Subcutaneous adipose tissue (tissue), 4 donors: ENCODE results near the gene CCT5. TPM values are rescaled to one million over a fixed set of nuclear protein-coding genes. Genes with fewer than 3 reads are reported as not detected.

Source experiments
- total RNA-seq, 4 donors: library from RNA; depleted of rRNA; stranded (reverse); fragments of >200 nt; gene quantifications; one replicate each; pipeline ENCODE4 v1.1.0, GENCODE V29; 2016
- TF ChIP-seq, protein P1 (sequence below): fragments of 450-650 bp; IDR thresholded peaks from one replicate; pipeline ENCODE4 v1.5.1; 2016; ENCODE audit warnings: low read depth, mild to moderate bottlenecking, control low read depth, antibody characterized with exemption, moderate library complexity

Gene CCT5
- total RNA-seq, 4 donors from 2014 or later, result 130 to 187 (median 153) TPM

DNA sequence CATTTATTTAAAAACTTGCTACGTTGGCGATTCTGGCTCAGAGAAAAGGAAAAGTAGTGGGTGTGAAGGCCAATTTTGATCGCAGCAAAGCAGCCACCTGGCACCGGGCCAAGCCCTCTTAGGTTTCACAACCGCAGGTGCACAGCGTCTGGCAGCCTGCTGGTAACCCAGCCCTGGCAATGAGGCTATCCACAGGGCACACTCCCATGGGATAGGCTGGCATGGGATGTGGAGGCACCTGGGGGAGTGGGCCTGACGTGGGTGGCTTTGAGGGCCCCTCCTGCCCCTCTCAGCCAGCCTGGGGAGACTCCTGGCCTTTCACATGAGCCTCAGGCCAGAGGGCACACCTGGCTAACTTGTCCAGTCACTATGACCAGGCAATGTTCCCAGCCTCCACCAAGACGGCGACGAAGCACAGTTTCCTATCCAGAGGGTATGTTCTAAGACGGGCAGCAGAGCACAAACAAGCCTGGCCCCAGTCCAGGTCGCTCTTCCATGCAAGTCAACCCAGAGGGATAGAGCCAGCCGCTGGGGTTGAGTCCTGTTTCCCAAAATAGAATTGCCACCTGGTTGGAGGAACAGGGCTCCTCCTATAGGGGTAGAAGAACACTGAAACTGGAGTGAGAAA is 38.6 kb downstream of the CCT5 start:
- TF ChIP-seq, protein P1, sequence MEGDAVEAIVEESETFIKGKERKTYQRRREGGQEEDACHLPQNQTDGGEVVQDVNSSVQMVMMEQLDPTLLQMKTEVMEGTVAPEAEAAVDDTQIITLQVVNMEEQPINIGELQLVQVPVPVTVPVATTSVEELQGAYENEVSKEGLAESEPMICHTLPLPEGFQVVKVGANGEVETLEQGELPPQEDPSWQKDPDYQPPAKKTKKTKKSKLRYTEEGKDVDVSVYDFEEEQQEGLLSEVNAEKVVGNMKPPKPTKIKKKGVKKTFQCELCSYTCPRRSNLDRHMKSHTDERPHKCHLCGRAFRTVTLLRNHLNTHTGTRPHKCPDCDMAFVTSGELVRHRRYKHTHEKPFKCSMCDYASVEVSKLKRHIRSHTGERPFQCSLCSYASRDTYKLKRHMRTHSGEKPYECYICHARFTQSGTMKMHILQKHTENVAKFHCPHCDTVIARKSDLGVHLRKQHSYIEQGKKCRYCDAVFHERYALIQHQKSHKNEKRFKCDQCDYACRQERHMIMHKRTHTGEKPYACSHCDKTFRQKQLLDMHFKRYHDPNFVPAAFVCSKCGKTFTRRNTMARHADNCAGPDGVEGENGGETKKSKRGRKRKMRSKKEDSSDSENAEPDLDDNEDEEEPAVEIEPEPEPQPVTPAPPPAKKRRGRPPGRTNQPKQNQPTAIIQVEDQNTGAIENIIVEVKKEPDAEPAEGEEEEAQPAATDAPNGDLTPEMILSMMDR, result no peak

DNA sequence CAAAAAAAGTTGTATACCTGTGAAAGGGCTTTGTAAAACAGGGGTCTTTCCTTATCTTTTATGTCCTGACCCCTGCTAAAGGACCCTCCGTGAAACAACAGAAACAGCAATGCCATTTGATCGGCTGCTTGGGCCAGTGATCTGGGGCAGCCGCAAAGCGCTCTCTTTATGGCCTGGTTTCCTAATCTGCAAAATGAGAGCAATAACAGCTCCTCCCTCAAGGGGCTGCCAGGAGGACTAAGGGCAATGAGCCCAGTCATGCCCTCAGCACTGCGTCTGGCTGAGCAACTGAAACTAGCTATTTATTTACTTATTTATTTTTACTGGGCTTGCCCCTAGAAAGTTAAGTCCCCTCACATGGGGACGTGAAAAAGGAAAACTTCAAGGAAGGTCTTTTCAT is 39.3 kb downstream of the CCT5 start:
- TF ChIP-seq, protein P1, result no peak

DNA sequence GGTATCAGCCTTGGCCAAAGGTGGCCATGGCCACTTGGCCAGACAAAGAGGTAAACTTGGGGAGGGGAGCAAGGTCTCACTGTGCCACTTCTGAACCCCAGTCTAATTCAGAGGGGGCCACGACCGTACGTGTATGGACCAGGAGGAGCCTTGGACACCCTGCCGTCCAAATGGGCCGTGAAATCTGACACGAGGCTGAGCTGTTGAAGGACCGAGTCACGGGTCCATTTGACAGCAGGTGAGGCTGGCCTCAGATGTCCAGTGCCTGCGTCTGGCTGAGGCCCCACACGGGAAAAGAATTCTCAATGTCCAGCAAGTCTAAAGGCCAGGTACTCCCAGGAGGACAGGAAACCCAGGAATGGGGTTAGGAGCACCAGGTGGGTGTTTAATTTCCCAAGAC is 39.9 kb downstream of the CCT5 start:
- TF ChIP-seq, protein P1, result no peak

DNA sequence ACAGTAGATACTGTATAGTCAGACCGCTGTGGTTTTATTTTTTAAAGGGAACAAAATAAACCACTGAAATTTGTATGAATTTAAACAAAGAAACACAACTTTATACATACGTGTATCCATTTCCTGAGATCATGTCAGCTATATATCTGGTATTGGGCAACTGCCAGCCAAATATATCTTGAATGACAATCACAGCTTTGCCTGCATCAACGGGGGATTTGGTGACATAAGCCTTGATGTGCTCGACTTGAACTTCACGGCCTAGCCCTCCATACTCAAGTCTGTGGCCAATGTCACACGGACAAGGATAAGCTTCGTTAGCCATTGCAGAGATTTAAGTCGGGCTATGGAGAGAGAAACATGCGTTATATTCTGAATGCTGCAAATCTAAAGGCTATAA is 40.4 kb downstream of the CCT5 start:
- TF ChIP-seq, protein P1, result no peak

DNA sequence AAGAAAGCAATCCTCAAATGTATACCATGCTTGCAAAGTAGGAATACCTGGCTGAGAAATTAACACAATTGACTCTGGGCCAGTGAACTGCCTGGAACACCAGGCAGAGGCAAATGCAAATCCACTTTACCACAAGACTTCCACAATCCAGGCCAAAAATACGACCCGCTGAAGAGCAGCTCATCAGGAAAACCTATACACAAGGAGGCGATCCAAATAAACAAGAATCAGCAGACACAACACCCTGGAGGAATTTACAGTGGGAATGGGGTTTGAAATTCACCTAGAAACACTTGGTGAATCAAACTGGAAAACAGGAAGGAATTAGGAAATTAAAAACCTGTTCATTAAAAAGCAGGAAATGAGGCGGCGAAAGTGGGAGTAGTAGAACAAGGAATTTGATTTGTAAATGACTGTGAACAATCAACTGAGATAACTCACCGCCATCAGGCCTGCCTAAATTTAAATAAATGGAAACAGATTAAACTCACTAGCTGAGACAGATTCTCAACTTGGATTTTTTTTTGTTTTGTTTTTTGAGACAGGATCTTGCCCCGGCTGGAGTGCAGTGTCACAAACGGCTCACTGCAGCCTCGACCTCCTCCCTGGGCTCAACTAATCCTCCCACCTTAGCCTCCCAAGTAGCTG is 41.7 kb downstream of the CCT5 start:
- TF ChIP-seq, protein P1, result no peak

DNA sequence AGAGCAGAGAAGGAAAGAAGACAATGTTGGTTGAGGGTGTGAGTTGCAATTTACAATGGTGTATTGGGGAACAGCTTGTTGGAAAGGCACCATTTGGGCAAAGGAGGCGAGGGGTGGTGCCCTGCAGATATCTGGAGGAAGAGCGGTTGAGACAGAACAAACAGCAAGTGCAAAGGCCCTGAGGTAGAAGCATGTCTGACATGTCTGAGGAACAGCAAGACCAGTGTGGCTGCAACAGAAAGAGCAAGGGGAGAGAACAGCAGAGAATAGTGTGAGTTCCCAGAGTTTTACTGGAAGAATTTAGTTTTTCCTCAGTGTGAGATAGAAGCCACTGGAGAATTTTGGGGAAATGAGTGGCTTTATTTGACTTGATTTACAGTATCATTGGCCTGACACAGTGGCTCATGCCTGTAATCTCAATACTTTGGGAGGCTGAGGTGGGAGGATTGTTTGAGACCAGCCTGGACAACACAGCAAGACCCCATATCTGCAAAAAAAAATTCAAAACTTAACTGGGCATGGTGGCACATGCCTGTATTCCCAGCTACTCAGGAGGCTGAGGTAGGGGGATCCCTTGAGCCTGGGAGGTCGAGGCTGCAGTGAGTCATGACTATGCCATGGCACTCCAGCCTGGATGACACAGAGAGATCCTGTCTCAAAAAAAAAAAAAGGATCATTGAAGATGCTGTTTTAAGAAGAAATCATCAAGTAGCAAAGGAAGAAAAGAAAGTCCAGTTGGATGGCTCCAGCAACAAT is 44.0 kb downstream of the CCT5 start:
- TF ChIP-seq, protein P1, result no peak

DNA sequence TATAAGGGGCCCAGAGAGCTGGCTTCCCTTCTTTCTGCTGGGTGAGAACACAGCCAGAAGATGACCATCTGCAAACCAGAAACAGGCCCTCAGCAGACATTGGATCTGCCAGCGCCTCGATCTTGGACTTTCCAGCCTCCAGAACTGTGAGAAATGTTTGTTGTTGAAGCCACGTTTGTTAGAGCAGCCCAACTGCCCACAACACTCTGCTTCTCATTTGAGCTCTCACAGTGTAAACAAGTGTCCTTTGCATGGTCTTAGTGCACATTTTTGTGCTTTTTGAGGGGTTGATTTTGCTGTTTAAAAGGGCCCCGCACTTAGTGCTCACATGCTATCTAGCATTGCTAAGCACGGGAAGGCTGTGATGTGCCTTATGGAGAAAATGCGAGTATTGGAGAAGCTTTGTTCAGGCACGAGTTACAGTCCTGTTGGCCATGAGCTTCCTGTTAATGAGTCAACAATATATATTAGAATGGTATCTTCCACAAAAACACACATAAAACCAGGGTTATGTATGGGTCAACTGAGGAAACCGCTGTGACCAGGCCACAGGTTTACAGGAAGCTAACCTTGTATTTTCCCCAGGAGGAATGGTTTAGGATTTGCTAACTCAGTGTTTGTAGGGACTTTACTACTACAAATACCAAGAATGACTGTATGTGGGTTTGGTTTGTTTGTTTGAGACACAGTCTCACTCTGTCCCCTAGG is 45.7 kb downstream of the CCT5 start:
- TF ChIP-seq, protein P1, result no peak
